Breast epithelium (tissue), 4 donors: ENCODE measurements around the gene PSMB11. TPM values are rescaled to one million over a fixed set of nuclear protein-coding genes. Genes with fewer than 3 reads are reported as not detected.

ENCODE experiments used
- DNase-seq, 2 donors: peaks; one replicate each; pipeline ENCODE4 v3.0.0-alpha.2; 2019; ENCODE audit warnings: low spot score in 2 of 2
- H3K27ac ChIP-seq, 2 donors: fragments of 200-600 bp; sonication (generic) in 1 of 2; one replicate each; pipeline ENCODE4 v1.5.1; 2016 to 2019; ENCODE audit warnings: mild to moderate bottlenecking in 1 of 2
- H3K27me3 ChIP-seq, 2 donors: fragments of 200-600 bp; sonication (generic) in 1 of 2; one replicate each; pipeline versions ENCODE4 v1.5.1 to v1.6.0; 2017 to 2019; ENCODE audit warnings: control low read depth in 1 of 2, mild to moderate bottlenecking in 1 of 2
- H3K36me3 ChIP-seq: fragments of 200-600 bp; one replicate; pipeline ENCODE4 v1.5.1; 2019
- H3K4me1 ChIP-seq, 2 donors: fragments of 200-600 bp; sonication (generic); one replicate each; pipeline ENCODE4 v1.5.1; 2016 to 2019; ENCODE audit warnings: control low read depth in 1 of 2
- H3K4me3 ChIP-seq, 3 donors: fragments of 200-600 bp; sonication (generic); 1 replicate in 2 of 3; 2 replicates in 1 of 3; pipeline ENCODE4 v1.5.1; 2016 to 2019; ENCODE audit warnings: mild to moderate bottlenecking in 3 of 3, moderate library complexity in 2 of 3
- H3K9me3 ChIP-seq, 2 donors: fragments of 200-600 bp; sonication (generic) in 1 of 2; one replicate each; pipeline ENCODE4 v1.5.1; 2016 to 2019; ENCODE audit warnings: control low read depth in 1 of 2
- POLR2A ChIP-seq: fragments of 450-650 bp; IDR thresholded peaks from one replicate; pipeline ENCODE4 v1.6.1; 2016; ENCODE audit warnings: antibody characterized with exemption, mild to moderate bottlenecking, moderate library complexity
- POLR2AphosphoS5 ChIP-seq, 3 donors: sonication (generic); formaldehyde crosslinking; IDR thresholded peaks; one replicate each; pipeline ENCODE4 v1.6.1; 2017; ENCODE audit warnings: antibody characterized with exemption in 3 of 3
- intact Hi-C: fragments of 100-400 bp; cut with DNase I; formaldehyde crosslinking; loops from one replicate; pipeline ENCODE4 v1.15.1; 2023; ENCODE audit warnings: low total_unique reads
- total RNA-seq, 3 donors: library from RNA; depleted of rRNA; stranded (reverse); fragments of >200 nt; gene quantifications; one replicate each; pipeline ENCODE4 v1.1.0, GENCODE V29; 2016
- TF ChIP-seq, protein P1 (sequence below), 3 donors: fragments of 450-650 bp; IDR thresholded peaks; one replicate each; pipeline ENCODE4 v1.5.1; 2016 to 2017; ENCODE audit warnings: antibody characterized with exemption in 3 of 3, mild to moderate bottlenecking in 3 of 3, moderate library complexity in 3 of 3

The PSMB11 gene
- total RNA-seq, 3 donors from 2014 or later: not detected

DNA sequence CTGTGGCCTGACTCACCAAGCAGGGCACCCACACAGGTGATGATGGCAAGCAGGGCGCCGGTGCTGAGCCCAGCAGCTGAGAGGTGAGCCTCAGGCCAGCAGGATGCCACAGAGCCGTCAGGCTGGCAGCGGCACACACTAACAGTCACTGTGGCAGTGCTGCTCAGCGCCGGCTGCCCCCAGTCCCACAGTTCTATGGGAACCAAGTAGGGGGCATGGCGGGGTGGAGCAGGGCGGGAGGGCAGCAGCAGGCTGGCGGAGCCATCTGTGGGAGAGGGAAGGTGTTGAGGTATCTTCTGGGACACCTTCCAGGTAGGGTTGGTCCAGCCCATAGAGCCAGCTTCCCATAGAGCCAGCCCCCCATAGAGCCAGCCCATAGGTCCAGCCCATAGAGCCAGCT is 7.0 kb downstream of the PSMB11 start:
- H3K4me3 ChIP-seq: no peak overlapping the region
- intact Hi-C loops: no loop called here
- H3K9me3 ChIP-seq: no peaks in the 10 kb centered on the region
- H3K36me3 ChIP-seq: no peaks in the 10 kb centered on the region
- TF ChIP-seq POLR2A: no peak
- H3K27ac ChIP-seq: no peak overlapping the region
- DNase-seq: no peak
- no peaks in the 10 kb centered on the region for H3K27me3 ChIP-seq
- no peaks in the 10 kb centered on the region for H3K4me1 ChIP-seq

DNA sequence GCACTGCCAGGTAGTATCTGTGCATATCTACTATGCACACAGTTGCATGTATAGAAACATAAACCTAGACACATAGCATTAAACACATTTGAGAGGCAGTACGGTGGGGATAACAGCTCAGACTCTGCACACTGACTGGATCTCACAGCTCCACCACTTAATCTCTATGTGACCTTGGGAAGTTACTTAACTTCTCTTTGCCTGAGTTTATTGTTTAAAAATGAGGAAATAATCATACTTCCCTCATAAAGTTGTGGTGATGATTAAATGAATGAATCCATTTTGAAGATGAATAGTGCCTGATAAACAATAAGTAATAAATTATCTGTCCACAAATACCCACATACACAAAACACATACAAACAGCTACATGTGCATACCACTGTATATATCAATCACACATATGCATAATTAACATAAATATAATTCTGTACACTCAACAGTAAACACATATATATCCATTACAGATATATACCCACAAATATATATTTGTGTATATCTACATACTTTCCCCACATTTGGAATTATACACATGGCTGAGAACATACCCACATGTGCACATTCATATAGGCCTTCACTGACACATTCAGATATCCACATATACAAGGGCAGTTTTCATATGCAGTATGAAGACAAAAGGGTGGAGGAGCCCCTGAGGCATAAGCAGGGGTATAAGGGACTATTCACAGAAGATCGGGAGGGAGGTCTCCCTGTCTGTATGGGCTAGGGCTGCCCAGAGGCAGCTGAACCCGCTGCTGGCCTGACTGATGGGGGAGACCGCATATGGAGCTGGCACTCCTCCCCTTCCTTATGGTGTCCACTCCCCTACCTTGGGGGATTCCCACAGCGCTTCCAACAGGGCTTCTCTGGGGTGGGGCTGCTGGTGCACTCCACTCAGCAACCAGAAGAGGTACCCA is 9.4 kb downstream of the PSMB11 start:
- TF ChIP-seq, protein P1, sequence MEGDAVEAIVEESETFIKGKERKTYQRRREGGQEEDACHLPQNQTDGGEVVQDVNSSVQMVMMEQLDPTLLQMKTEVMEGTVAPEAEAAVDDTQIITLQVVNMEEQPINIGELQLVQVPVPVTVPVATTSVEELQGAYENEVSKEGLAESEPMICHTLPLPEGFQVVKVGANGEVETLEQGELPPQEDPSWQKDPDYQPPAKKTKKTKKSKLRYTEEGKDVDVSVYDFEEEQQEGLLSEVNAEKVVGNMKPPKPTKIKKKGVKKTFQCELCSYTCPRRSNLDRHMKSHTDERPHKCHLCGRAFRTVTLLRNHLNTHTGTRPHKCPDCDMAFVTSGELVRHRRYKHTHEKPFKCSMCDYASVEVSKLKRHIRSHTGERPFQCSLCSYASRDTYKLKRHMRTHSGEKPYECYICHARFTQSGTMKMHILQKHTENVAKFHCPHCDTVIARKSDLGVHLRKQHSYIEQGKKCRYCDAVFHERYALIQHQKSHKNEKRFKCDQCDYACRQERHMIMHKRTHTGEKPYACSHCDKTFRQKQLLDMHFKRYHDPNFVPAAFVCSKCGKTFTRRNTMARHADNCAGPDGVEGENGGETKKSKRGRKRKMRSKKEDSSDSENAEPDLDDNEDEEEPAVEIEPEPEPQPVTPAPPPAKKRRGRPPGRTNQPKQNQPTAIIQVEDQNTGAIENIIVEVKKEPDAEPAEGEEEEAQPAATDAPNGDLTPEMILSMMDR (IDR thresholded peaks at IDR 0.05): no peak
- TF ChIP-seq POLR2AphosphoS5 (IDR thresholded peaks at IDR 0.05) (no peak), POLR2A (no peak)
- peaks cover 0 to 3% of the 10 kb centered on the region in 2 donors for H3K4me1 ChIP-seq
- H3K4me3 ChIP-seq: no peak overlapping the region
- no peaks in the 10 kb centered on the region for H3K36me3 ChIP-seq
- no peak for DNase-seq
- no peaks in the 10 kb centered on the region for H3K27me3 ChIP-seq
- intact Hi-C loops: no loop called here
- no peak overlapping the region for H3K27ac ChIP-seq
- H3K9me3 ChIP-seq: no peaks in the 10 kb centered on the region

DNA sequence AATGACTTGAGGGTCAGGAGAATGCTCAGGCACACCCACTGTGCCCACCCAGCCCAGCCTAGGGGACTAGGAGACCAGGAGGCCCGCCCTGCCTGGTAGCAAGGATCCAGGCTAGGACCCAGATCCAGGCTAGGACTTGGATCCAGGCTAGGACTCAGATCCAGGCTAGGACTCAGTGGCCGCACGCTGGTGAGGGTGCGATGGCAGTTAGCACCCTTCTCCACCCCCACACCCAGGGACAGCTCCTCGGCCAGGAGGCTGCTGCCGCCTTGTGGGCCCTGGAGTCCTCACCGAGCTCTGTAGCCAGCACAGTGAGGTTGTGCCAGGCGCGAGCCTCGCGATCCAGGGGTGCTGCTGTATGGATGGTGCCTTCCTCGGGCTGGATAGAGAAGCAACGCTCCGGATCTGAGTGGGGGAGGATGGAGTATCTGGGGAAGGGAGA is 10.2 kb downstream of the PSMB11 start:
- Histone ChIP-seq H3K27ac (no peak overlapping the region), H3K4me3 (no peak overlapping the region), H3K27me3 (no peaks in the 10 kb centered on the region), H3K9me3 (no peaks in the 10 kb centered on the region), H3K4me1 (peaks cover 0 to 9% of the 10 kb centered on the region in 2 donors), H3K36me3 (no peaks in the 10 kb centered on the region)
- no peak for TF ChIP-seq POLR2A
- TF ChIP-seq, protein P1 (IDR thresholded peaks at IDR 0.05): peak in 2 of 3 donors; percentile 12 to 13
- TF ChIP-seq POLR2AphosphoS5 (IDR thresholded peaks at IDR 0.05): no peak
- DNase-seq: no peak
- intact Hi-C loops: no loop called here

GRCh38 chr14:23052671-23053070 is 10.7 kb downstream of the PSMB11 start:
- H3K4me1 ChIP-seq: peaks cover 0 to 9% of the 10 kb centered on the region in 2 donors
- no peak for TF ChIP-seq POLR2A
- no peak for TF ChIP-seq POLR2AphosphoS5 (IDR thresholded peaks at IDR 0.05)
- TF ChIP-seq, protein P1 (IDR thresholded peaks at IDR 0.05): no peak
- DNase-seq: no peak
- H3K4me3 ChIP-seq: no peak overlapping the region
- H3K9me3 ChIP-seq: no peaks in the 10 kb centered on the region
- H3K36me3 ChIP-seq: no peaks in the 10 kb centered on the region
- no peak overlapping the region for H3K27ac ChIP-seq
- intact Hi-C loops: loop anchor here (1.0 kb wide), 1 partner anchor 71 kb away; no protein-coding TSS in a partner anchor
- H3K27me3 ChIP-seq: no peaks in the 10 kb centered on the region

GRCh38 chr14:23053426-23053825 is 11.4 kb downstream of the PSMB11 start:
- Histone ChIP-seq H3K27me3 (no peaks in the 10 kb centered on the region), H3K36me3 (no peaks in the 10 kb centered on the region), H3K9me3 (no peaks in the 10 kb centered on the region), H3K4me3 (no peak overlapping the region), H3K4me1 (peaks cover 0 to 9% of the 10 kb centered on the region in 2 donors), H3K27ac (no peak overlapping the region)
- no peak for DNase-seq
- TF ChIP-seq POLR2AphosphoS5 (IDR thresholded peaks at IDR 0.05): no peak
- TF ChIP-seq POLR2A: no peak
- TF ChIP-seq, protein P1 (IDR thresholded peaks at IDR 0.05): no peak
- intact Hi-C loops: loop anchor here (1.0 kb wide), 1 partner anchor 72 kb away; no protein-coding TSS in a partner anchor
